SHP77 treated with DMSO at 0.1 percent for 48 hours (cell line): ENCODE data around the gene PCYOX1L.
"Not testable (repeated sequence)": the region's sequence is repeated elsewhere in the genome, so short reads cannot be mapped to it uniquely, and the experiment has no call there.

Experiments used
- DNase-seq: peaks from one replicate; lab custom pipeline; 2025; lab: John Stamatoyannopoulos, UW

PCYOX1L gene

GRCh38 chr5:149387081-149387631 lies 29.3 kb downstream of the PCYOX1L start:
- no peak for DNase-seq

- no peak for DNase-seq
These were observed 30.1 kb downstream of the PCYOX1L start for GRCh38 chr5:149387982-149388381.

GRCh38 chr5:149388498-149389190 lies 30.8 kb downstream of the PCYOX1L start:
- DNase-seq = no peak

- DNase-seq = no peak
These were observed 32.0 kb downstream of the PCYOX1L start for GRCh38 chr5:149389552-149390495.

GRCh38 chr5:149391076-149391475 lies 33.2 kb downstream of the PCYOX1L start:
- DNase-seq = not testable (repeated sequence)

- no peak for DNase-seq
These were observed 33.7 kb downstream of the PCYOX1L start for GRCh38 chr5:149391524-149391923.

- DNase-seq = no peak
These were observed 34.9 kb downstream of the PCYOX1L start for GRCh38 chr5:149392718-149393117.

GRCh38 chr5:149394996-149395395 lies 37.1 kb downstream of the PCYOX1L start:
- DNase-seq = not testable (repeated sequence)

- DNase-seq = no peak
These were observed 39.7 kb downstream of the PCYOX1L start for GRCh38 chr5:149397530-149397929.

GRCh38 chr5:149398747-149399266 lies 41.0 kb downstream of the PCYOX1L start:
- not testable (repeated sequence) for DNase-seq

- no peak for DNase-seq
These were observed 41.9 kb downstream of the PCYOX1L start for GRCh38 chr5:149399775-149400174.

- no peak for DNase-seq
These were observed 42.5 kb downstream of the PCYOX1L start for GRCh38 chr5:149400304-149400703.

GRCh38 chr5:149401051-149401450 lies 43.2 kb downstream of the PCYOX1L start:
- DNase-seq = no peak

GRCh38 chr5:149402291-149402690 lies 44.4 kb downstream of the PCYOX1L start:
- DNase-seq = no peak

GRCh38 chr5:149403923-149404745 lies 46.3 kb downstream of the PCYOX1L start:
- DNase-seq = no peak

GRCh38 chr5:149404746-149405549 lies 47.1 kb downstream of the PCYOX1L start:
- no peak for DNase-seq

- DNase-seq = no peak
These were observed 47.8 kb downstream of the PCYOX1L start for GRCh38 chr5:149405550-149406202.

GRCh38 chr5:149406203-149406978 lies 48.5 kb downstream of the PCYOX1L start:
- no peak for DNase-seq

- no peak for DNase-seq
These were observed 49.1 kb downstream of the PCYOX1L start for GRCh38 chr5:149406979-149407306.
